NB4 (cell line): ENCODE results near the gene RDH16.

Experiments used
- DNase-seq: peaks from one replicate; pipeline ENCODE4 v3.0.0; 2010; ENCODE audit warnings: low read depth
- H3K4me3 ChIP-seq: one replicate; pipeline ENCODE4 v1.5.1; 2011; ENCODE audit warnings: mild to moderate bottlenecking, low read depth, low read length, moderate library complexity
- CTCF ChIP-seq: IDR thresholded peaks from one replicate; pipeline ENCODE4 v1.5.1; 2012; ENCODE audit warnings: low read depth, low read length
- MAX ChIP-seq: IDR thresholded peaks from 2 replicates; pipeline ENCODE4 v1.6.1; 2011; ENCODE audit warnings: low read depth, low read length
- MYC ChIP-seq: IDR thresholded peaks from 2 replicates; pipeline ENCODE4 v1.6.1; 2011; ENCODE audit warnings: low read depth, low read length
- POLR2A ChIP-seq: IDR thresholded peaks from 2 replicates; pipeline ENCODE4 v1.6.1; 2011; ENCODE audit warnings: mild to moderate bottlenecking; ENCODE audit not compliant: insufficient read length; ENCODE audit errors: extremely low read depth

The RDH16 gene

GRCh38 chr12:56903374-56903773, 54.0 kb downstream of the RDH16 start:
- TF ChIP-seq MAX (no peak), POLR2A (no peak), MYC (no peak), CTCF (no peak)

More at GRCh38 chr12:56903374-56903773, 54.0 kb downstream of the RDH16 start:
- H3K4me3 ChIP-seq, result no peak overlapping the region
- DNase-seq, result no peak
